HG02588 (cell line): ENCODE data around the gene ABHD1.

Experiments used
- ATAC-seq: cut with Tn5 transposase; IDR thresholded peaks from one replicate; pipeline ENCODE4 v1.9.1; 2021; ENCODE audit warnings: mild to moderate bottlenecking, moderate library complexity; ENCODE audit not compliant: unreplicated experiment

The ABHD1 gene

GRCh38 chr2:27086724-27087593 is 36.7 kb upstream of the ABHD1 start, which contains the start of gene KHK:
Gene KHK, plus strand, starts transcription at chr2:27086772. Its CDS starts 488 bp downstream, at chr2:27087260.
- peak; percentile 2 for ATAC-seq

GRCh38 chr2:27087823-27088410 is 35.7 kb upstream of the ABHD1 start:
- ATAC-seq = no peak

- no peak for ATAC-seq
Measured at GRCh38 chr2:27088634-27089033, 35.0 kb upstream of the ABHD1 start.

- ATAC-seq = no peak
Measured at GRCh38 chr2:27089111-27089954, 34.3 kb upstream of the ABHD1 start.

- no peak for ATAC-seq
Measured at GRCh38 chr2:27091746-27092695, 31.6 kb upstream of the ABHD1 start.

- ATAC-seq = no peak
Measured at GRCh38 chr2:27092696-27093429, 30.8 kb upstream of the ABHD1 start.

GRCh38 chr2:27093430-27094352 is 29.9 kb upstream of the ABHD1 start:
- no peak for ATAC-seq

- ATAC-seq = no peak
Measured at GRCh38 chr2:27094353-27094984, 29.1 kb upstream of the ABHD1 start.

GRCh38 chr2:27095427-27095744 is 28.2 kb upstream of the ABHD1 start:
- ATAC-seq = no peak

GRCh38 chr2:27095745-27096651 is 27.6 kb upstream of the ABHD1 start:
- no peak for ATAC-seq

GRCh38 chr2:27096748-27097297 is 26.8 kb upstream of the ABHD1 start:
- no peak for ATAC-seq

GRCh38 chr2:27097341-27097740 is 26.3 kb upstream of the ABHD1 start:
- ATAC-seq = no peak

- no peak for ATAC-seq
Measured at GRCh38 chr2:27099334-27099955, 24.2 kb upstream of the ABHD1 start.

- no peak for ATAC-seq
Measured at GRCh38 chr2:27100036-27100435, 23.6 kb upstream of the ABHD1 start.

GRCh38 chr2:27102329-27102728 is 21.3 kb upstream of the ABHD1 start:
- ATAC-seq = no peak

GRCh38 chr2:27105981-27106380 is 17.6 kb upstream of the ABHD1 start:
- no peak for ATAC-seq
